Kidney (tissue), 14 donors: ENCODE measurements around the gene JAK1. TPM values are rescaled to one million over a fixed set of nuclear protein-coding genes. Genes with fewer than 3 reads are reported as not detected.

Experiments used
- DNase-seq, 5 donors: peaks; one replicate each; pipeline ENCODE4 v3.0.0-alpha.2; 2013 to 2020
- FAIRE-seq: peaks from 2 replicates; lab custom pipeline; 2012; peaks lifted over from hg19 to GRCh38; lab: Jason Lieb, UNC
- H3K27ac ChIP-seq, 2 donors: one replicate each; pipeline ENCODE4 v1.7.0; 2013; ENCODE audit warnings: low read depth in 2 of 2, low read length in 2 of 2, inconsistent platforms in 1 of 2
- H3K27me3 ChIP-seq: one replicate; pipeline ENCODE4 v1.7.1; 2013; ENCODE audit warnings: low read length, inconsistent platforms; ENCODE audit not compliant: control insufficient read depth, insufficient read depth
- H3K36me3 ChIP-seq, 3 donors: one replicate each; pipeline versions ENCODE4 v1.7.0 to v1.7.1; 2013; ENCODE audit warnings: low read length in 3 of 3, control low read depth in 1 of 3, inconsistent platforms in 1 of 3; ENCODE audit not compliant: insufficient read depth in 3 of 3, control insufficient read depth in 2 of 3
- H3K4me1 ChIP-seq, 3 donors: one replicate each; pipeline versions ENCODE4 v1.7.0 to v1.7.1; 2013; ENCODE audit warnings: low read length in 3 of 3, inconsistent platforms in 1 of 3, low read depth in 1 of 3; ENCODE audit not compliant: control insufficient read depth in 2 of 3, insufficient read depth in 2 of 3
- H3K4me3 ChIP-seq, 3 donors: one replicate each; pipeline versions ENCODE4 v1.7.0 to v1.8.1; 2013; ENCODE audit warnings: low read length in 3 of 3, control low read depth in 1 of 3, inconsistent platforms in 1 of 3
- H3K9ac ChIP-seq, 3 donors: one replicate each; pipeline versions ENCODE4 v1.7.0 to v1.7.1; 2013; ENCODE audit warnings: low read length in 3 of 3, control low read depth in 1 of 3, inconsistent platforms in 1 of 3
- H3K9me3 ChIP-seq, 3 donors: one replicate each; pipeline versions ENCODE4 v1.7.0 to v1.7.1; 2013; ENCODE audit warnings: low read length in 3 of 3, control low read depth in 1 of 3, inconsistent platforms in 1 of 3; ENCODE audit not compliant: control insufficient read depth in 2 of 3, insufficient read depth in 1 of 3
- intact Hi-C: fragments of 100-400 bp; cut with DNase I; formaldehyde crosslinking; loops from one replicate; pipeline ENCODE4 v1.11.1; 2022
- polyA plus RNA-seq: library from polyadenylated mRNA; stranded (reverse); fragments of 350-450 nt; fragmentation: Illumina TruSeq; extraction: RNeasy Lipid Tissue Mini Kit (QIAGEN cat#74804); gene quantifications from one replicate; pipeline ENCODE4 v1.2.3, GENCODE V29; 2014; ENCODE audit warnings: low read depth, low replicate concordance; ENCODE audit not compliant: insufficient read depth
- total RNA-seq: library from RNA; stranded (reverse); fragmentation: NEBNext Ultra II Directional; extraction: Animal tissue kit (Norgen Biotek cat#: 25700); gene quantifications from one replicate; pipeline ENCODE4 v1.2.1, GENCODE V29; 2021
- TF ChIP-seq, protein P1 (sequence below): IDR thresholded peaks from 3 replicates; pipeline ENCODE4 v1.5.1; 2012; ENCODE audit warnings: mild to moderate bottlenecking, moderate library complexity, borderline replicate concordance; ENCODE audit not compliant: insufficient read depth; ENCODE audit errors: extremely low read depth
- donor health status: control.
- donor health status: control.
- donor health status: control.
- donor health status: control.
- donor health status: control.
- donor health status: DM: yes; HTN: yes; CAD: no.
- donor health status: Normal renal cell carcinoma (clear cell type).

Gene JAK1
- total and polyA plus RNA-seq, 2 donors from 2014 or later: 33.6 to 173 TPM

DNA sequence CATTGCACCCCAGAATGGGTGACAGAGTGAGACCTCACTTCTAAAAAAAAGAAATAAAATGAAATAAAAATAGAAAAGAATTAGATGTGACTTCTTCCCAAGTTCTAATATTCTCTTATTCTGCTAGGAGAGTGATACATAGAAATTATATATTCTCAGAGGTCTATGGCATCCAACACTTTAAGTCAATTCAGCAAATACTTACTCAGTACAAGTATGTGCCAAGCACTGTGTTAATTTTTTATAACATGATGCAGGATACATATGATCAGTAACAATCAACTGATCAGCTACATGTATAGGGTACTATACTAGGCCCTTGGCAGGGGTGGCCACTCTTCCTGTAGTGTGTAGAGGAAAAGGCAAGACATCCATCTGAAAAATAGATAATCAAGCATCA lies 13.0 kb upstream of the JAK1 start:
- no peaks in the 10 kb centered on the region for H3K9me3 ChIP-seq
- no peak for FAIRE-seq
- H3K4me3 ChIP-seq: no peak overlapping the region
- TF ChIP-seq, protein P1, sequence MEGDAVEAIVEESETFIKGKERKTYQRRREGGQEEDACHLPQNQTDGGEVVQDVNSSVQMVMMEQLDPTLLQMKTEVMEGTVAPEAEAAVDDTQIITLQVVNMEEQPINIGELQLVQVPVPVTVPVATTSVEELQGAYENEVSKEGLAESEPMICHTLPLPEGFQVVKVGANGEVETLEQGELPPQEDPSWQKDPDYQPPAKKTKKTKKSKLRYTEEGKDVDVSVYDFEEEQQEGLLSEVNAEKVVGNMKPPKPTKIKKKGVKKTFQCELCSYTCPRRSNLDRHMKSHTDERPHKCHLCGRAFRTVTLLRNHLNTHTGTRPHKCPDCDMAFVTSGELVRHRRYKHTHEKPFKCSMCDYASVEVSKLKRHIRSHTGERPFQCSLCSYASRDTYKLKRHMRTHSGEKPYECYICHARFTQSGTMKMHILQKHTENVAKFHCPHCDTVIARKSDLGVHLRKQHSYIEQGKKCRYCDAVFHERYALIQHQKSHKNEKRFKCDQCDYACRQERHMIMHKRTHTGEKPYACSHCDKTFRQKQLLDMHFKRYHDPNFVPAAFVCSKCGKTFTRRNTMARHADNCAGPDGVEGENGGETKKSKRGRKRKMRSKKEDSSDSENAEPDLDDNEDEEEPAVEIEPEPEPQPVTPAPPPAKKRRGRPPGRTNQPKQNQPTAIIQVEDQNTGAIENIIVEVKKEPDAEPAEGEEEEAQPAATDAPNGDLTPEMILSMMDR: no peak
- DNase-seq: no peak
- H3K9ac ChIP-seq: no peak overlapping the region
- H3K4me1 ChIP-seq: peaks cover 0 to 10% (median 2%) of the 10 kb centered on the region in 3 donors
- no peaks in the 10 kb centered on the region for H3K27me3 ChIP-seq
- H3K27ac ChIP-seq: no peak overlapping the region
- intact Hi-C loops: no loop called here
- no peaks in the 10 kb centered on the region for H3K36me3 ChIP-seq

DNA sequence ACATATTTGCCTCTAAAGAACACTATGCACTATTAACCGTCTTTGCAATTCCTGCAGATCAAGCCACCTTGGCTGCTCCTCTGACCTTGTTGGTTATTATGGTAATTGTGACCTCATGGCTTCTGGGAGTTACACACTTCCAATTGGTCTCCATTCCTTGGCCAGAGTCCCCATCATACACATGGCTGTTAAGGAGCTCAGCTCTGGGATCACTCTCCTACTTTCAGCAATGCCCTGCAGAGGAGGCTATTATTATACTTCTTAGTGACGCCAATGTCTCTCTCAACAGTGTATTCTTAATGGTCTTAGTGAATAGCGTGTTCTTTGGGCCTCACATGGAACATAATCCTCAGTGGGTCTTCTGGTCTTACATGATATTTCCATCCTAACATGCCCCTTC lies 10.0 kb upstream of the JAK1 start:
- H3K27me3 ChIP-seq: no peaks in the 10 kb centered on the region
- no peaks in the 10 kb centered on the region for H3K36me3 ChIP-seq
- no peaks in the 10 kb centered on the region for H3K9me3 ChIP-seq
- intact Hi-C loops: no loop called here
- no peak overlapping the region for H3K9ac ChIP-seq
- H3K27ac ChIP-seq: no peak overlapping the region
- no peak for FAIRE-seq
- DNase-seq: no peak
- TF ChIP-seq, protein P1: no peak
- H3K4me1 ChIP-seq: no peaks in the 10 kb centered on the region
- no peak overlapping the region for H3K4me3 ChIP-seq

DNA sequence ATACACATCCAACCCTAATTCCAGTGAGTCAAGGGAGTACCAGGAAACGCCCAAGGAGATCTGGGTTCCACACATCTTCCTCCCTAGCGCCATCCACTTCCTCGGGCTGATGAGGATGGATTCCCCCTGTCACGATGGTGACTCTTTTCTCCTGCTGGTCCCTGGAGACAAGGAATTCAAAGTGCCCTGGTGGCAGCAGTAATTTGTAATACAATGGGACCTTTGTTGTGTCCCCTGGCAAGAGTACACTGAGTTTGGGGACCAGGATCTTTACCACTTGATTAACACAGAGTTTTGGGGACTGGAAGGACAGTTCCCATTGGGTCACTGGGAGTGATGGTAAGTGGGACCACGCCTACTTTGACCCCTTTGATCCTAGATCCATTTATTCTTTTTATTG lies 9.4 kb upstream of the JAK1 start:
- Histone ChIP-seq H3K9me3 (no peaks in the 10 kb centered on the region), H3K9ac (no peak overlapping the region), H3K27me3 (no peaks in the 10 kb centered on the region), H3K27ac (no peak overlapping the region), H3K36me3 (no peaks in the 10 kb centered on the region), H3K4me1 (no peaks in the 10 kb centered on the region), H3K4me3 (no peak overlapping the region)
- intact Hi-C loops: no loop called here
- TF ChIP-seq, protein P1: no peak
- FAIRE-seq (no peak), DNase-seq (no peak)

DNA sequence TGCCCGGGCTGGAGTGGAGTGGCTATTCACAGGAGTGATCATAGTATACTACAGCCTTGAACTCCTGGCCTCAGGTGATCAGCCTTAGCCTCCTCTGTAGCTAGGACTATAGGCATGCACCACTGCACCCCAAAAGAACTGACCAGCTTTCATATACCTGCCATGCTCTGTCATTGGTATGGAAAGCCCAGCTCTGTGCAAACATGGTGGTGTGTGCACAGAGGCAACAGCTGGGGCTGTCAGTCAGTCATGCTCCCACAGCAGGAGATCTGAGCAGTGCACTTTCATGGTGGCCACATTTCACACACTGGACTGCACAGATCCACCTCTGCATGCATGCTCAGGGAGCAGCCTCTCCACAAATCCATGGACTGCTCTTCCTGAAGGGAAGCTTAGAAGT lies 8.8 kb upstream of the JAK1 start:
- intact Hi-C loops: no loop called here
- H3K9ac ChIP-seq: no peak overlapping the region
- FAIRE-seq: no peak

More for the DNA sequence above, 8.8 kb upstream of the JAK1 start:
- no peaks in the 10 kb centered on the region for H3K36me3 ChIP-seq
- DNase-seq: no peak
- no peak overlapping the region for H3K4me3 ChIP-seq
- H3K27ac ChIP-seq: no peak overlapping the region
- H3K4me1 ChIP-seq: no peaks in the 10 kb centered on the region
- H3K27me3 ChIP-seq: no peaks in the 10 kb centered on the region
- TF ChIP-seq, protein P1: no peak
- no peaks in the 10 kb centered on the region for H3K9me3 ChIP-seq
